NB4 (cell line): ENCODE data around the gene AKAP6.

Source experiments
- CTCF ChIP-seq: IDR thresholded peaks from one replicate; pipeline ENCODE4 v1.5.1; 2012; ENCODE audit warnings: low read depth, low read length
- MYC ChIP-seq: IDR thresholded peaks from 2 replicates; pipeline ENCODE4 v1.6.1; 2011; ENCODE audit warnings: low read depth, low read length
- POLR2A ChIP-seq: IDR thresholded peaks from 2 replicates; pipeline ENCODE4 v1.6.1; 2011; ENCODE audit warnings: mild to moderate bottlenecking; ENCODE audit not compliant: insufficient read length; ENCODE audit errors: extremely low read depth

- TF ChIP-seq CTCF (no peak), MYC (no peak), POLR2A (no peak)
Measured at GRCh38 chr14:32571551-32571950, 242.5 kb downstream of the AKAP6 start.
